Sciatic nerve (tissue), 2 donors: ENCODE results near the gene CADM1. TPM values are rescaled to one million over a fixed set of nuclear protein-coding genes. Genes with fewer than 3 reads are reported as not detected.

ENCODE experiments used
- ATAC-seq: fragments of 200-7000 bp; cut with Tn5 transposase; one replicate; pipeline ENCODE4 v1.9.1; 2020; ENCODE audit warnings: mild to moderate bottlenecking, moderate library complexity
- DNase-seq: peaks from one replicate; pipeline ENCODE4 v3.0.0-alpha.2; 2020; ENCODE audit warnings: low spot score
- intact Hi-C: fragments of 100-400 bp; cut with DNase I; formaldehyde crosslinking; loops from one replicate; pipeline ENCODE4 v1.14.2; 2022
- total RNA-seq: library from RNA; stranded (reverse); fragmentation: NEBNext Ultra II Directional; extraction: Animal tissue kit (Norgen Biotek cat#: 25700); gene quantifications from one replicate; pipeline ENCODE4 v1.2.1, GENCODE V29; 2021
- donor health status: DM: no; HTN: no; CAD: no.
- donor health status: DM: no; HTN: no; CAD: no.

CADM1 gene
- total RNA-seq, 1 donor from 2014 or later = 58.7 TPM

DNA sequence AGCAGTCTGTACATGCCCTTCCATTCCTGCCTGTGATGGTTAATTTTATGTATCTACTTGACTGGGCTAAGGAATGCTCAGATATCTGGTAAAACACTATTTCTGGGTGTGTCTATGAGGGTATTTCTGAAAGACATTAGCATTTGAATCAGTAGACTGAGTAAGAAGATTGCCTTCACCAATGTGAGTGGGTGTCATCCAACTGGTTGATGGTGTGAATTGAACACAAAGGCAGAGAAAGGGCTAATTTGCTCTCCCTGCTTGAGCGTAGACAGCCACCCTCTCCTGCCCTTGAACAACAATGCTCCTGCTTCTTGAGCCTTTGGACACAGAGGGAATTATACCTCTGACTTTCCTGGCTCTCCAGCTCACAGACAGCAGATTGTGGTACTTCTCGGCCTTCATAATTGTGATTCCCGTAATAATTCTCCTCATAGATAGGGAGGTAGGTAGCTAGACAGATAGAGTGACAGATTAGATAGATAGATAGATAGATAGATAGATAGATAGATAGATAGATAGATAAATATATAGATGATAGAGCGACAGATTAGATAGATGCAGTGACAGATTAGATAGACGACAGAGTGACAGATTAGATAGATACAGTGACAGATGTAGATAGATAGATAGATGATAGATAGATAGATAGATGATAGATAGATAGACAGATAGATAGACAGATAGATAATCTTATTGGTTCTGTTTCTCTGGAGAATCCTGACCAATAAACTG lies 370.6 kb downstream of the CADM1 start:
- intact Hi-C loops = no loop called here
- no peak for ATAC-seq
- DNase-seq = no peak

DNA sequence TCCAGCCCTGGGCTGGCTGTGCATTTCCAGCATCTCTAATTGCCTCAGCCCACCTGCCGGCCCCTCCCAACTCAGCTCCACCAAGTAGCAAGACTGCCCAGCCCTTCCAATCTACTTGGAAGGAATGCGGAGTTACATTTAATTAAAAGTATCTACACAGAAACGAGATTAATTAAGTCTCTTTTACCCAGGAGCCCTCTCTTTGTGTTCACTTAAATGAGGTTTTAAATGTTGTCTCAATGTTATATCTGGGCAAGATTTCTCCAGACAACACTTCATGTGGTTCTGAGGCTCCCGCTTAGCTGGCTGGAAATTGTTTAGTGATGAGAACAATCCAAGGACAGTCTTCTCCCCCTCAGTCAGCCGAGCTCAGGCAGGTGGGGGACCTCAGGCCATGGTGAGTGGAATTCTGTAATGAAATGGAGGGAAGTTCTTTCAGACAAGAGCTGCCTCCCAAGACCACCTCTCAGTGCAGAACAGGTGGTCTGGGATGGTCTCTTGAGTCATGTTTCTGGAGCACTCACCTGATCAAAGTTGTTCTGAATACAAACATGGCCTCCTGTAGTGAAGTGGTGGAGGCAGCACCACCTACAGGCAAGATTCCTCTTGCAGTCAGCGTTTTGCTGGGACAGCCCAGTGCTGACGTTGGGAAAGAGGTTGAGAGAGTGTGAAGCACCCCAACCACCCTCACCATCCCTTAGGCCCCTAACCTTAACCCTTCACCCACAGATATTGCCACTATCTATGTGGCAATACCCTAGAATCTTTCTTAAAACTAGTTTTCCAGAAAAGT lies 371.6 kb downstream of the CADM1 start:
- ATAC-seq (no peak), DNase-seq (no peak)
- intact Hi-C loops = no loop called here

DNA sequence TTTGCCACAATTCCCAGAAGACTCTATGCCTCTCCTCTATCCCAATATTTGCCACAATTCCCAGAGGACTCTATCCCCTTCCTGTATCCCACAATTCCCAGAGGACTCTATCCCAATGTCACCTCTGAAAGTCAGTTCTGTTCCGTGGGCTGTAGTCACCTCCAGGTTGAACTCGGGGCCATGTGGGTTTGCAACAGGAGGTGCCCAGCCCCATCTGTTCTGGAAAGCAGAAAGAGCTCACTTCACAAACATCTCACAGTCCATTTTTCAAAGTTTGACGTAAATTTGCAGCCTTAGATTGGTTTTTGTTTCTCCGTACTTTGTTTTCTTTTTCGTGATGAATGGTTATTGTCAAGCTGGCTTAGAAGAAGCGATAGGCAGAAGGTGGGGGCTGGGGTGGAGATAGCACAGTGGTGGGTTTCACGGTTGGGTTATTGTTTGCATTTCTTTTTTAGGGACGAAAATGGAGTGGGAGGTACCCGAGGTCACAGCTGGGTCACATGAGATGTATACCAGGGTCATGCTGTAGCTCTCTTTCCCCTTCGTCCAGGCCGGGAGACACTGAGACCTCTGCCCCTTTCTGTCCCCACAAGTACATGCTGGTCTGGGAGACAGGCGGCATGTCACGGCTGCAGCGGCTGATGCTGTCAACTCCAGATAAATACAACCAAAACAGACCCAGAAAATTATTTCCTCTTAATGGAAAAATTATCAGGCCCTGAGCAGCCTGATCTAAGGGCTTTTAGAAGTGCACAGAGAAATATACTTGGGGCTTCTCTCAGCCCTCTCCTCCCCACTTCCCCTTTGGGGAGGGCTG lies 374.5 kb downstream of the CADM1 start:
- intact Hi-C loops = no loop called here
- no peak for DNase-seq
- no peak for ATAC-seq

DNA sequence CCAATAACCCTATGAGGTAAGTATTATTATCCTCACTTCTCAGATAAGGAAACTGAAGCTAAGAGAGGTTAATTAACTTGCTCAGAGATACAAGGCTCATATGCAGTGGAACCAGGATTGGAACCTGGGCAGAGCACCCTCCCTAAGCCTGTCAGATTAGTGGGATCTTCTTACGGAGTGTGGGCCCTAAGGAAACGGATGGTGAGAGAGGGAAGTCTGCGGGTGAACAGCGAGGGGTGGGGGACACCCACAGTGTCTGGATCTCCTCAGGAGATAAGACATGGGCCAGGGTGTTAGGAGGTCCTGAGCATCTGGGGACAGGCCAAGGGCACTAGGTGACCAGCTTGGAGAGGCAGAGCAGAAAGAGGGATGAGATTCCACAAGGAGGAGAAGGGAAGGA lies 376.0 kb downstream of the CADM1 start:
- ATAC-seq (no peak), DNase-seq (no peak)
- intact Hi-C loops = no loop called here

DNA sequence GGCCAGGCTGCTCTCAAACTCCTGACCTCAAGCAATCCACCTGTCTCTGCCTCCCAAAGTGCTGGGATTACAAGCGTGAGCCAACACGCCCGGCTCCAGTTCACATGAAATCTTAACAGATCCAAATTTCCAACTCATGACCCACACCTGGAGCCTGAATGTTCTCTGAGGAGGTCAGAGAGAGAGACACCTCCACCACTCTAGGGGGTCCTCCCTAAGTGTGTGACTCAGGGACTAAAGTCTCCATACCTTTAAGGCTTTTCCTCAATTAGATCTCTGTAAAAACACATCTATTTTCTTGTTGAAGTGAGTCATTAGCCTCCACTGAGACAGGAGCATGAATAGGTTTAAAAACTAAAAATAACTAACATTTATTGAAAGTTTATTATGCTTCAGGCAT lies 376.4 kb downstream of the CADM1 start:
- intact Hi-C loops = no loop called here
- no peak for DNase-seq

DNA sequence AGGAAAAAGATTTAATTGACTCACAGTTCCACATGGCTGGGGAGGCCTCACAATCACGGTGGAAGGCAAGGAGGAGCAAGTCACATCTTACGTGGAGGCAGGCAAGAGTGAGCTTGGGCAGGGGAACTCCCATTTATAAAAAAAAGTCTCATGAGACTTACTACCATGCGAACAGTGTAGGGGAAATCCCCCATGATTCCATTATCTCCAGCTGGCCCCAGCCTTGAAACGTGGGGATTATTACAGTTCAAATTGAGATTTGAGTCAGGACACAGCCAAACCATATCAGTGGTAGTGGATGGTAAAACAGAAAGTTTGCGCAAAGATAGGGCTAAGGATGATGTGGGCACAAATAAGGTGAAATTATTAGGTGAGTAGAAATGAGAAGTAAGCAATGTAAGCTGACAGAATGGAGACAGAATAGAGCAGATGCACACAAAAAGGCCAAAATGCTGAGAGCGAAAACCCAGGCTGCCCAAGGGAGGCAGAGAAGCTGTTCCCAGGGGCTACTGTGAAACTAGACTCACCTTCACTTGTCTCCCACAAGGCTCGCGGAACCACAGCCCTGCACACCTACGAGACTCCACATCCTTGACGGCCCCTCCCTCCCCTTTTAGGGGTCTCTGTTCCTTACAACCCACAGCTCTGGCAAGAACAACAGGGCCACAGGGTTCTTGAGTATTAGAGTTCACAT lies 377.6 kb downstream of the CADM1 start:
- DNase-seq (no peak), ATAC-seq (no peak)
- intact Hi-C loops = no loop called here

More for the DNA sequence above, 376.4 kb downstream of the CADM1 start:
- ATAC-seq = no peak

DNA sequence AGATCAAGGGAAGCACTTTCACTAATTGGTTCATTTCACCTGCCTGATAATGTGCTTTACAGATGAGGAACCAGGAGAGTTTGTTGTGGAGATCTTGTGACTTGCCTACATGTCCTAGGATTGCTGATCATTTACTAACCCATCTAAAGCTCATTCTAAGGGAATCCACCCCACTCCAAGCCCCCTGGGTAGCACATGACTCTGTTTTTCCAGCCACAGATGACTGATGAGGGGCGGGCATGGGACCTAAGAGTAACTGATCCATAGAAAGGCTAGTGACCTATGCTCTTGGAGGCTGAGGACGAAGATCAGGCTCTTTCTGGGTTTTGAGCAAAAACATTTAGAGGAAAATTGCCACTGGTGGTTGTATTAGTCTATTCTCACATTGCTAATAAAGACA lies 378.1 kb downstream of the CADM1 start:
- ATAC-seq = no peak

DNA sequence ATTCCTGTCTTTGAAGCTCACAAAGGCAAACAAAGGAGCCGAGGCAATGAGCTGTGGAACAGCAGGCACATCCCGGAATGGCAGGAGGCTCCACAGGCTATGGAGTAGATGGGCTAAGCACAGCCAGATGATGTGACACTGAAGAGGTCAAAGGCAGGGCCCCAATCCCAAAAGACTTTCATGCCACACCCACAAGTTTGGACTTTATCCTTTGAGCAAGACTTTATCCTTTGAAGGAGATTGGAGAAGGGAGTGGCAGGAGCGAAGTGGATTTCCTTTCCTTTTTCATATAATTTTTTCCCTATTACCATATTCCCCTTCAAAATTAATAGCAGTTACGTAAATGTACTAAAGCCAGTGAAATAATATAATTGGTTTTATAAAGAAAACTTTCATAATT lies 379.4 kb downstream of the CADM1 start:
- intact Hi-C loops = no loop called here
- no peak for ATAC-seq
- no peak for DNase-seq

More for the DNA sequence above, 378.1 kb downstream of the CADM1 start:
- intact Hi-C loops = no loop called here
- no peak for DNase-seq

DNA sequence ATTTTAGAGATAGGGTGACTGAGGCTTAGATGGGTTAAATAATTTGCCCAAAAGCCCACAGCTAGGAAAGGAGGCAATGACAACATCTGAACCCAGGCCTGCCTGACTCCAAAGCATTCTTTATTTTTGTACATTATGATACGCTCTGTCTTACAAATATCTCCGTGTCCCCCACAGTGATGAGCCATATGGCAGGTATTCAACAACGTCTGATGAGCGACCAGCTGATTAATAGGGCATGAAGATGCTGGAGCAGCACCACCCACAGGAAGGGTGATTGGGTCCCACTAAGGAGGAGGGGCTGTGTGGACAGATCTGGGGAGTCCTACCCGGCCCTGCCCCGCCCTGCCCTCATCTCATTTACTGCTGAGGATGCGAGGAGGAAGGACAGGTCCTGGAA lies 380.6 kb downstream of the CADM1 start:
- peak; percentile 24 for ATAC-seq
- intact Hi-C loops = no loop called here
- DNase-seq = no peak

DNA sequence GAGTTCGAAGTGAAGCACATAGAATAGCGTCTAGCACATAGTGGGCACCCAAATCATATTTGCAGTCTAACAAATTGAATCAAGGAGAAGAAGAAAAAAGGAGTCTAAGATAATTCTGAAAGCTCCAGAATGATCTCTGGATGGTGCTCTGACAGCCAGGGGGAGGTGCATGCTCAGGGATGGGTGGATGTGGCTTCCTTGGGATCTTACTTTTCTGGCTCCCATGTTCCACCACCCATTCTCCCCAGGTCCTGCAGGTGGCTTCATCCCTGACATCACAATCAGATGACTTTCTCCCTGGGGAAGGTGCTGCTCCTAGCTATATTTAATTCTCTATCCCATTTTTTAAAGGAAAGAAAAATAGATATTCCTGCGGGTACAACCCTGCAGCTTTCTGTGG lies 381.9 kb downstream of the CADM1 start:
- intact Hi-C loops = no loop called here
- ATAC-seq (no peak), DNase-seq (no peak)
